ENCODE results near the gene LNX1.

- TF ChIP-seq ZFP30 (CRISPR knock-in tag; IDR thresholded peaks at IDR 0.05) (no peak), ESRRG (CRISPR knock-in tag; IDR thresholded peaks at IDR 0.05) (no peak), BACH2 (CRISPR knock-in tag; IDR thresholded peaks at IDR 0.05; ENCODE audit: borderline replicate concordance) (no peak), PATZ1 (CRISPR knock-in tag; IDR thresholded peaks at IDR 0.05; ENCODE audit: borderline replicate concordance) (no peak), CSRNP3 (CRISPR knock-in tag; IDR thresholded peaks at IDR 0.05) (no peak), ZFP3 (CRISPR knock-in tag; IDR thresholded peaks at IDR 0.05) (no peak), TCF4 (CRISPR knock-in tag; IDR thresholded peaks at IDR 0.05; ENCODE audit: borderline replicate concordance) (no peak), CREB5 (CRISPR knock-in tag; IDR thresholded peaks at IDR 0.05; ENCODE audit: low read depth) (no peak), SNAI2 (CRISPR knock-in tag; IDR thresholded peaks at IDR 0.05) (no peak), ZNF565 (CRISPR knock-in tag; conservative IDR thresholded peaks at IDR 0.05; ENCODE audit: low read depth) (no peak), RARB (CRISPR knock-in tag; IDR thresholded peaks at IDR 0.05) (no peak), ISL1 (CRISPR knock-in tag; IDR thresholded peaks at IDR 0.05) (no peak), CSDC2 (CRISPR knock-in tag; IDR thresholded peaks at IDR 0.05) (no peak)
Measured at GRCh38 chr4:53527326-53527725, 64.0 kb downstream of the LNX1 start.
